ENCODE data around the gene DSE.

DNA sequence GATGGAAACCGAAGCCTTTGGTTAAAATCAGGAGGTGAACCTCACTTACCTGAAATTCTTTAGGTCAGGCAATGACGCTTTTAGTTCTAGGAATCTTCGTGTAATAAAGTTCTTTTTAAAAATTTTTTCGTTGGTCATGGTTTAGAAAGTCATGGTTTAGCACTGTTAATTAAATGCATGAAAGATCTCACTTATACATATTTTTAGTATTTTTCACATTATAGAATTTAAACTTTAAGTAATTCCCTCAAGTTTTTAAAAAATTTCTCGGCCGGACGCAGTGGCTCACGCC, 1.1 kb downstream of the DSE start:
- TF ChIP-seq POLR2AphosphoS2 (conservative IDR thresholded peaks at IDR 0.05; ENCODE audit: low read length): no peak
- TF ChIP-seq CTCF (IDR thresholded peaks at IDR 0.05): no peak
- no peak for TF ChIP-seq RFX5 (IDR thresholded peaks at IDR 0.05)
- no peak for TF ChIP-seq CHD2 (IDR thresholded peaks at IDR 0.05; ENCODE audit: low read length, partially characterized antibody)
- no peak for TF ChIP-seq POLR2A (IDR thresholded peaks at IDR 0.05; ENCODE audit: low read length)
